DND-41 (cell line): ENCODE data around the gene PGPEP1.

Experiments
- ATAC-seq: fragments of 200-7000 bp; cut with Tn5 transposase; 3 replicates; pipeline ENCODE4 v1.9.1; 2021; ENCODE audit warnings: low read depth; ENCODE audit not compliant: insufficient read depth
- DNase-seq: peaks from one replicate; pipeline ENCODE4 v3.0.0-alpha.2; 2020
- H2AFZ ChIP-seq: 2 replicates; pipeline ENCODE4 v1.6.0; 2012; ENCODE audit warnings: low read depth, low read length
- H3K27ac ChIP-seq: 2 replicates; pipeline ENCODE4 v1.5.1; 2012; ENCODE audit warnings: low read length, inconsistent platforms
- H3K27me3 ChIP-seq: fragments of 200-600 bp; sonication (generic); 2 replicates; pipeline ENCODE4 v1.6.0; 2012; ENCODE audit warnings: low read length, mild to moderate bottlenecking, inconsistent platforms; ENCODE audit not compliant: insufficient read depth, poor library complexity
- H3K36me3 ChIP-seq: 2 replicates; pipeline ENCODE4 v1.5.1; 2012; ENCODE audit warnings: low read length, inconsistent platforms; ENCODE audit not compliant: insufficient read depth
- H3K4me1 ChIP-seq: 2 replicates; pipeline ENCODE4 v1.5.1; 2012; ENCODE audit warnings: mild to moderate bottlenecking, low read length; ENCODE audit not compliant: insufficient read depth
- H3K4me2 ChIP-seq: 2 replicates; pipeline ENCODE4 v1.6.0; 2012; ENCODE audit warnings: mild to moderate bottlenecking, moderate library complexity, low read length, inconsistent platforms; ENCODE audit not compliant: insufficient read depth
- H3K4me3 ChIP-seq, 2 experiments: fragments of 200-600 bp in 1 of 2; shearing (Covaris generic) in 1 of 2; 2 replicates each; pipeline ENCODE4 v1.5.1; 2012 to 2016; ENCODE audit warnings: inconsistent platforms in 2 of 2, low read length in 2 of 2, mild to moderate bottlenecking in 2 of 2, low read depth in 1 of 2, moderate library complexity in 1 of 2
- H3K79me2 ChIP-seq: 2 replicates; pipeline ENCODE4 v1.6.0; 2012; ENCODE audit warnings: low read length, inconsistent platforms; ENCODE audit not compliant: insufficient read depth
- H3K9ac ChIP-seq: 2 replicates; pipeline ENCODE4 v1.6.0; 2012; ENCODE audit warnings: low read depth, mild to moderate bottlenecking, inconsistent platforms, low read length, moderate library complexity
- H3K9me3 ChIP-seq: 2 replicates; pipeline ENCODE4 v1.5.1; 2012; ENCODE audit warnings: low read length, moderate library complexity, mild to moderate bottlenecking, inconsistent platforms; ENCODE audit not compliant: insufficient read depth, severe bottlenecking
- H4K20me1 ChIP-seq: 2 replicates; pipeline ENCODE4 v1.6.0; 2012; ENCODE audit warnings: low read length; ENCODE audit not compliant: insufficient read depth
- EZH2 ChIP-seq: IDR thresholded peaks from 3 replicates; pipeline ENCODE4 v1.6.1; 2012; ENCODE audit warnings: borderline replicate concordance, low read depth, mild to moderate bottlenecking, moderate library complexity, low read length, inconsistent platforms; ENCODE audit not compliant: severe bottlenecking
- TF ChIP-seq, protein P1 (sequence below): IDR thresholded peaks from 2 replicates; pipeline ENCODE4 v1.5.1; 2012; ENCODE audit warnings: borderline replicate concordance, low read length, moderate library complexity, mild to moderate bottlenecking; ENCODE audit not compliant: poor library complexity, severe bottlenecking; ENCODE audit errors: extremely low read depth

The PGPEP1 gene

DNA sequence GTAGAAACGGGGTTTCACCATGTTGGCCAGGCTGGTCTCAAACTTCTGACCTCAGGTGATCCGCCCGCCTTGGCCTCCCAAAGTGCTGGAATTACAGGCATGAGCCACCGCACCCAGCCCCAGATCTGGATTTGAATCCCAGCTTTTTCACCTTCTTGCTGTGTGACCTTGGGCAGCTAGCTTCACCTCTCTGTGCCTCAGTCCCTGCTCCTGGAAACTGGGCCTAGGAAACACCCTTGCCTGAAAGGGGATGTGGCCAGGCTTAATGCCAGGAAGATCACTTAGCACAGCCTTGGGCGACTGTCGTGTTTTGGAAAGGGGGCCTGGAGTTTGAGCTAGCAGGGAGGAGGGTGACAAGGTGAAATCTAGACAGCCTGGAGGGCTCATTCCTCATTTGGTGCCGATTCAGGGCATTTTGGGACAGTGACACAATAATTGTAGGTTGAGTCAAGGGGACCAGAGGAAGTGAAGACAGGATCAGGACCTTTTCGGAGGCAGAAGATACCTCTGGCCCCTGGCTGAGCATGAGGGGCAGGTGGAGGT, 1.8 kb downstream of the PGPEP1 start:
- no peaks in the 10 kb centered on the region for H4K20me1 ChIP-seq
- H3K9ac ChIP-seq = no peak overlapping the region
- no peak overlapping the region for H2AFZ ChIP-seq
- H3K27ac ChIP-seq = no peak overlapping the region
- no peaks in the 10 kb centered on the region for H3K36me3 ChIP-seq
- no peak overlapping the region for H3K4me3 ChIP-seq
- no peaks in the 10 kb centered on the region for H3K9me3 ChIP-seq
- peaks cover 14% of the 10 kb centered on the region for H3K4me1 ChIP-seq
- H3K4me2 ChIP-seq = no peak overlapping the region
- peaks cover 24% of the 10 kb centered on the region for H3K27me3 ChIP-seq
- no peak for TF ChIP-seq EZH2
- TF ChIP-seq, protein P1, sequence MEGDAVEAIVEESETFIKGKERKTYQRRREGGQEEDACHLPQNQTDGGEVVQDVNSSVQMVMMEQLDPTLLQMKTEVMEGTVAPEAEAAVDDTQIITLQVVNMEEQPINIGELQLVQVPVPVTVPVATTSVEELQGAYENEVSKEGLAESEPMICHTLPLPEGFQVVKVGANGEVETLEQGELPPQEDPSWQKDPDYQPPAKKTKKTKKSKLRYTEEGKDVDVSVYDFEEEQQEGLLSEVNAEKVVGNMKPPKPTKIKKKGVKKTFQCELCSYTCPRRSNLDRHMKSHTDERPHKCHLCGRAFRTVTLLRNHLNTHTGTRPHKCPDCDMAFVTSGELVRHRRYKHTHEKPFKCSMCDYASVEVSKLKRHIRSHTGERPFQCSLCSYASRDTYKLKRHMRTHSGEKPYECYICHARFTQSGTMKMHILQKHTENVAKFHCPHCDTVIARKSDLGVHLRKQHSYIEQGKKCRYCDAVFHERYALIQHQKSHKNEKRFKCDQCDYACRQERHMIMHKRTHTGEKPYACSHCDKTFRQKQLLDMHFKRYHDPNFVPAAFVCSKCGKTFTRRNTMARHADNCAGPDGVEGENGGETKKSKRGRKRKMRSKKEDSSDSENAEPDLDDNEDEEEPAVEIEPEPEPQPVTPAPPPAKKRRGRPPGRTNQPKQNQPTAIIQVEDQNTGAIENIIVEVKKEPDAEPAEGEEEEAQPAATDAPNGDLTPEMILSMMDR = no peak
- H3K79me2 ChIP-seq = no peaks in the 10 kb centered on the region
- ATAC-seq (no peak), DNase-seq (no peak)

DNA sequence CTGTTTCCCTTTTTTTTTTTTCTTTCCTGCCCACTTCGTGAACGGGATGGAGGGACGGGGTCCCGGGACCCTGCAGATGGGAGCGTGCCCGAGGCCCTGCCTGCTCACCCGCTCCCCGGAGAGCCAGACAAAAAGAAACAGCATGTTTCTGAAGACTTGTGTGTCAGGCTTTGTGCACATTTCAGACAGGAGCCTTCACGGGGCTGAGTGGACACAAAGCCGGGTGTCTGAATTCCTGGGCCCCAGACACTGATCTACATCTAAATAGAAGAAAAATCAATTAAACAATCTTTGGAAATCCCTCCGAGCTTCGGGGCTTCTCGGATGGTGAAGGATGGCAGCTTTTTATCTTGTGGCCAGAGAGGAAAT, 4.2 kb downstream of the PGPEP1 start:
- Histone ChIP-seq H3K4me1 (peaks cover 14% of the 10 kb centered on the region), H3K27me3 (peaks cover 22% of the 10 kb centered on the region), H3K4me3 (no peak overlapping the region), H3K9ac (no peak overlapping the region), H3K9me3 (no peaks in the 10 kb centered on the region), H3K79me2 (no peaks in the 10 kb centered on the region), H3K36me3 (no peaks in the 10 kb centered on the region), H2AFZ (no peak overlapping the region), H3K27ac (no peak overlapping the region), H3K4me2 (no peak overlapping the region), H4K20me1 (no peaks in the 10 kb centered on the region)
- DNase-seq (no peak), ATAC-seq (no peak)
- TF ChIP-seq EZH2 = no peak
- TF ChIP-seq, protein P1 = no peak

DNA sequence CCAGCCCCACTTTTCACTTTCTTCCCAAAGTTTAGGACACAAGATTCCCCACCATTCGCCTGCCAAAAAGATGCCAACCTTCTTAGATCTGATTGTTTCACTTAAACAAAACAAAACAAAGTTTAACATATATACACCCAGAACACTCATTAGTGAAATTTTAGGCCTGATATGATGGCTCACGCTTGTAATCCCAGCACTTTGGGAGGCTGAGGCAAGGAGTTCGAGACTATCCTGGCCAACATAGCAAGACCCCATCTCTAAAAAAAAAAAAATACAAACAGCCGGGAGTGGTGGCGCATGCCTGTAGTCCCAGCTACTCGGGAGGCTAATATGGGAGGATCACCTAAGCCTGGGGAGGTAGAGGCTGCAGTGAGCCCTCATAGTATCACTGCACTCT, 4.9 kb downstream of the PGPEP1 start:
- Histone ChIP-seq H3K36me3 (no peaks in the 10 kb centered on the region), H3K9me3 (no peaks in the 10 kb centered on the region), H3K9ac (no peak overlapping the region), H4K20me1 (no peaks in the 10 kb centered on the region), H3K27me3 (peaks cover 15% of the 10 kb centered on the region), H3K79me2 (no peaks in the 10 kb centered on the region), H3K4me1 (peaks cover 7% of the 10 kb centered on the region), H3K4me3 (no peak overlapping the region), H2AFZ (no peak overlapping the region), H3K4me2 (no peak overlapping the region), H3K27ac (no peak overlapping the region)
- ATAC-seq (no peak), DNase-seq (no peak)
- TF ChIP-seq, protein P1 = no peak
- TF ChIP-seq EZH2 = no peak

DNA sequence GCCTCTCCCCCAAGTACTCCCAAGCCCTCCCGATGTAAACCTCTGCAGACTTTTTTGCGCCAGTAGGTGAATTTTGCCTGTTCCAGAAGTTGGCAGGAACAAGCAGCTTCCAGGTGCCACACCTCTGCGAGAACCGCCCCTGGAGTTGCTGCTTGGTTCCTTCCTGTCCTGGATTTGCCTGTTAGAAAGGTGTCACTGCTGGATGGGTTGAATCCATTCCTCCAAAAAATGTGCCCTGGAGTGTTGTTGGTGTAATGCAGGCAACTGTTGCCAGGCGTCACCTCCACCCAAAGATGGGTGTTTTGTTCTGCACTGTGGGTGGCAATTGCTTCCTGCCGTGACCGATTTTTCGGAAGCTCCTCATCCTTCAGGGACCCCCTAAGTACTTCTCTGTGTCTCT, 5.7 kb downstream of the PGPEP1 start:
- no peak for DNase-seq

More for the DNA sequence above, 5.7 kb downstream of the PGPEP1 start:
- no peaks in the 10 kb centered on the region for H3K36me3 ChIP-seq
- H3K9ac ChIP-seq = no peak overlapping the region
- no peaks in the 10 kb centered on the region for H4K20me1 ChIP-seq
- ATAC-seq = no peak
- H3K4me3 ChIP-seq = no peak overlapping the region
- H2AFZ ChIP-seq = no peak overlapping the region
- TF ChIP-seq EZH2 = no peak
- TF ChIP-seq, protein P1 = no peak
- H3K4me2 ChIP-seq = no peak overlapping the region
- no peaks in the 10 kb centered on the region for H3K4me1 ChIP-seq
- peaks cover 7% of the 10 kb centered on the region for H3K27me3 ChIP-seq
- H3K79me2 ChIP-seq = no peaks in the 10 kb centered on the region
- H3K9me3 ChIP-seq = no peaks in the 10 kb centered on the region
- H3K27ac ChIP-seq = no peak overlapping the region
